Suppressor macrophage treated with lipopolysaccharide for 4 hours (primary cell): ENCODE measurements around the gene LAMA4.

ENCODE experiments used
- DNase-seq: peaks from one replicate; pipeline ENCODE4 v3.0.0-alpha.2; 2020

The LAMA4 gene

GRCh38 chr6:112253841-112254816, at the start of gene LAMA4:
Gene LAMA4 (minus strand): TSS chr6:112254567. CDS start chr6:112254150, 417 bp downstream.
- peak; percentile 12 for DNase-seq

- DNase-seq, result no peak
Observed at GRCh38 chr6:112302142-112302705, 47.9 kb upstream of the LAMA4 start.

GRCh38 chr6:112300896-112301295, 46.5 kb upstream of the LAMA4 start:
- DNase-seq, result no peak

- DNase-seq, result no peak
Observed at GRCh38 chr6:112298816-112299281, 44.5 kb upstream of the LAMA4 start.

GRCh38 chr6:112298021-112298745, 43.8 kb upstream of the LAMA4 start:
- DNase-seq, result no peak

- DNase-seq, result no peak
Observed at GRCh38 chr6:112296694-112297093, 42.3 kb upstream of the LAMA4 start.

- peak; percentile 46 for DNase-seq
Observed at GRCh38 chr6:112296122-112296521, 41.8 kb upstream of the LAMA4 start.

- no peak for DNase-seq
Observed at GRCh38 chr6:112291161-112291762, 36.9 kb upstream of the LAMA4 start.

GRCh38 chr6:112289038-112289566, 34.7 kb upstream of the LAMA4 start:
- no peak for DNase-seq

GRCh38 chr6:112288475-112288874, 34.1 kb upstream of the LAMA4 start:
- peak; percentile 27 for DNase-seq

- no peak for DNase-seq
Observed at GRCh38 chr6:112287577-112288225, 33.3 kb upstream of the LAMA4 start.

- no peak for DNase-seq
Observed at GRCh38 chr6:112286500-112287144, 32.3 kb upstream of the LAMA4 start.

- DNase-seq, result no peak
Observed at GRCh38 chr6:112286010-112286409, 31.6 kb upstream of the LAMA4 start.

- no peak for DNase-seq
Observed at GRCh38 chr6:112284603-112285002, 30.2 kb upstream of the LAMA4 start.

- DNase-seq, result no peak
Observed at GRCh38 chr6:112283621-112284020, 29.3 kb upstream of the LAMA4 start.

- DNase-seq, result no peak
Observed at GRCh38 chr6:112281821-112282615, 27.7 kb upstream of the LAMA4 start.

- no peak for DNase-seq
Observed at GRCh38 chr6:112279031-112279935, 24.9 kb upstream of the LAMA4 start.

- DNase-seq, result no peak
Observed at GRCh38 chr6:112275365-112275764, 21.0 kb upstream of the LAMA4 start.

- no peak for DNase-seq
Observed at GRCh38 chr6:112274774-112275173, 20.4 kb upstream of the LAMA4 start.

- DNase-seq, result no peak
Observed at GRCh38 chr6:112272799-112273198, 18.4 kb upstream of the LAMA4 start.
